HepG2 (cell line): Measurements from ENCODE around the gene CCL19. TPM values are rescaled to one million over a fixed set of nuclear protein-coding genes. Genes with fewer than 3 reads are reported as not detected.

Experiments used
- ARNT ChIP-seq: fragments of 450-650 bp; IDR thresholded peaks from 2 replicates; pipeline ENCODE4 v1.6.1; 2017
- CENPBD1 ChIP-seq: sonication (generic); formaldehyde crosslinking; IDR thresholded peaks from 2 replicates; pipeline ENCODE4 v1.8.0; 2022; ENCODE audit warnings: missing genetic modification reagents, low read depth, mild to moderate bottlenecking, borderline replicate concordance
- HIC2 ChIP-seq: sonication (generic); formaldehyde crosslinking; IDR thresholded peaks from 2 replicates; pipeline ENCODE4 v1.9.0; 2022; ENCODE audit warnings: low read depth, missing genetic modification reagents
- MAFK ChIP-seq, 2 experiments: IDR thresholded peaks in 1 of 2; conservative IDR thresholded peaks in 1 of 2; 2 replicates each; pipeline ENCODE4 v1.6.1; 2011; ENCODE audit warnings: improper control_type of control experiment in 2 of 2, low read length in 2 of 2
- MBD4 ChIP-seq: IDR thresholded peaks from 2 replicates; pipeline ENCODE4 v1.6.1; 2012; ENCODE audit warnings: low read length, inconsistent platforms, borderline replicate concordance
- NFKB2 ChIP-seq: sonication (generic); formaldehyde crosslinking; IDR thresholded peaks from 2 replicates; pipeline ENCODE4 v1.4.0; 2020; ENCODE audit warnings: missing genetic modification reagents, borderline replicate concordance
- PHF5A ChIP-seq: IDR thresholded peaks from one replicate; pipeline ENCODE4 v1.6.1; 2018; ENCODE audit warnings: low read depth, missing genetic modification reagents; ENCODE audit not compliant: unreplicated experiment
- SETDB1 ChIP-seq: sonication (generic); formaldehyde crosslinking; IDR thresholded peaks from 2 replicates; pipeline ENCODE4 v1.5.1; 2020; ENCODE audit warnings: missing genetic modification reagents, mild to moderate bottlenecking, borderline replicate concordance
- SRSF9 ChIP-seq: fragments of 200-400 bp; formaldehyde crosslinking; IDR thresholded peaks from 2 replicates; pipeline ENCODE4 v1.6.1; 2018; ENCODE audit warnings: borderline replicate concordance, mild to moderate bottlenecking, low read depth, low read length; ENCODE audit not compliant: insufficient read depth, poor library complexity, severe bottlenecking
- STAT6 ChIP-seq: sonication (generic); formaldehyde crosslinking; IDR thresholded peaks from 2 replicates; pipeline ENCODE4 v1.4.0; 2020; ENCODE audit warnings: missing genetic modification reagents, mild to moderate bottlenecking, borderline replicate concordance
- ZNF280D ChIP-seq: sonication (generic); formaldehyde crosslinking; IDR thresholded peaks from 2 replicates; pipeline ENCODE4 v1.5.1; 2020; ENCODE audit warnings: mild to moderate bottlenecking, missing genetic modification reagents
- ZNF281 ChIP-seq: sonication (generic); formaldehyde crosslinking; IDR thresholded peaks from 2 replicates; pipeline ENCODE4 v1.4.0; 2020; ENCODE audit warnings: missing genetic modification reagents, borderline replicate concordance
- ZNF574 ChIP-seq: sonication (generic); formaldehyde crosslinking; IDR thresholded peaks from 2 replicates; pipeline ENCODE4 v1.4.0; 2020; ENCODE audit warnings: missing genetic modification reagents
- polyA plus RNA-seq, 8 experiments: library from polyadenylated mRNA; depleted of rRNA in 3 of 8; stranded (reverse) in 7 of 8; unstranded in 1 of 8; fragments of >200 nt; fragmentation: Illumina TruSeq in 4 of 8; extraction: Trizol in 4 of 8; gene quantifications; 2 replicates each; pipeline versions ENCODE4 v1.2.1 to v1.2.3, GENCODE V29; 2011 to 2016; ENCODE audit warnings: low read depth in 4 of 8, missing spikeins in 1 of 8, mixed read lengths in 1 of 8; ENCODE audit not compliant: insufficient read depth in 1 of 8
- total RNA-seq, 5 experiments: library from RNA; depleted of rRNA; stranded (reverse); fragments of >200 nt; fragmentation: Illumina TruSeq; extraction: Trizol; gene quantifications; 2 replicates each; pipeline ENCODE4 v1.2.3, GENCODE V29; 2016; ENCODE audit warnings: low read depth in 1 of 5

CCL19 gene
- total and polyA plus RNA-seq, 2 of the 13 experiments (the other 11 are each of a cell fraction or from before 2014, with no cell fraction given), result not detected

- TF ChIP-seq NFKB2 (no peak), HIC2 (CRISPR knock-in tag) (no peak), ARNT (no peak), ZNF280D (CRISPR knock-in tag) (no peak), SETDB1 (CRISPR knock-in tag) (no peak), ZNF281 (CRISPR knock-in tag) (no peak), PHF5A (CRISPR knock-in tag) (no peak), SRSF9 (no peak), STAT6 (CRISPR knock-in tag) (no peak), MBD4 (no peak), MAFK (conservative IDR thresholded peaks at IDR 0.05 in 1 of 2, IDR thresholded peaks at IDR 0.05 in 1 of 2; ENCODE audit: low read length in 2 of 2) (no peak), ZNF574 (CRISPR knock-in tag) (peak; percentile 68), CENPBD1 (CRISPR knock-in tag) (no peak)
These were observed 2.6 kb downstream of the CCL19 start (continued) for GRCh38 chr9:34688329-34689115.
